Esophagus (tissue), 2 donors: ENCODE results near the gene MARCHF3. TPM values are rescaled to one million over a fixed set of nuclear protein-coding genes. Genes with fewer than 3 reads are reported as not detected.
"Not testable (repeated sequence)": the region's sequence is repeated elsewhere in the genome, so short reads cannot be mapped to it uniquely, and the experiment has no call there.

Experiments
- H3K27ac ChIP-seq, 2 donors: one replicate each; pipeline ENCODE4 v1.5.1; 2013; ENCODE audit warnings: low read depth in 2 of 2, mild to moderate bottlenecking in 2 of 2, inconsistent platforms in 1 of 2, low read length in 1 of 2, moderate library complexity in 1 of 2
- H3K27me3 ChIP-seq, 2 donors: one replicate each; pipeline ENCODE4 v1.6.1; 2013; ENCODE audit warnings: low read length in 2 of 2, control low read depth in 1 of 2, mild to moderate bottlenecking in 1 of 2; ENCODE audit not compliant: insufficient read depth in 2 of 2, control insufficient read depth in 1 of 2
- H3K36me3 ChIP-seq, 2 donors: one replicate each; pipeline ENCODE4 v1.6.1; 2013; ENCODE audit warnings: low read length in 1 of 2; ENCODE audit not compliant: control insufficient read depth in 2 of 2, insufficient read depth in 2 of 2
- H3K4me1 ChIP-seq, 2 donors: one replicate each; pipeline ENCODE4 v1.6.1; 2013; ENCODE audit warnings: low read length in 1 of 2; ENCODE audit not compliant: control insufficient read depth in 2 of 2, insufficient read depth in 2 of 2
- H3K4me3 ChIP-seq, 2 donors: one replicate each; pipeline ENCODE4 v1.5.1; 2013; ENCODE audit warnings: low read length in 2 of 2, mild to moderate bottlenecking in 2 of 2, low read depth in 1 of 2, moderate library complexity in 1 of 2
- H3K9me3 ChIP-seq, 2 donors: one replicate each; pipeline ENCODE4 v1.6.1; 2013; ENCODE audit warnings: mild to moderate bottlenecking in 2 of 2, low read depth in 1 of 2, low read length in 1 of 2, moderate library complexity in 1 of 2; ENCODE audit not compliant: control insufficient read depth in 2 of 2, insufficient read depth in 1 of 2
- WGBS, 2 donors: extraction: QIAGEN DNeasy Blood & Tissue Kit; methylation state at CpG; one replicate each; pipeline ENCODE4 v1.1.7; 2013; 5-methylcytosine and 5-hydroxymethylcytosine counted together
- polyA plus RNA-seq, 2 donors: library from polyadenylated mRNA; stranded (reverse); fragments of 200-250 nt; gene quantifications; one replicate each; pipeline ENCODE4 v1.2.3, GENCODE V29; 2013
- donor health status: healthy with polysubstance abuse.
- donor health status: Bipolar disorder and iron deficiency.

The MARCHF3 gene
- polyA plus RNA-seq, 2 donors, result 1.5 to 2.4 TPM

DNA sequence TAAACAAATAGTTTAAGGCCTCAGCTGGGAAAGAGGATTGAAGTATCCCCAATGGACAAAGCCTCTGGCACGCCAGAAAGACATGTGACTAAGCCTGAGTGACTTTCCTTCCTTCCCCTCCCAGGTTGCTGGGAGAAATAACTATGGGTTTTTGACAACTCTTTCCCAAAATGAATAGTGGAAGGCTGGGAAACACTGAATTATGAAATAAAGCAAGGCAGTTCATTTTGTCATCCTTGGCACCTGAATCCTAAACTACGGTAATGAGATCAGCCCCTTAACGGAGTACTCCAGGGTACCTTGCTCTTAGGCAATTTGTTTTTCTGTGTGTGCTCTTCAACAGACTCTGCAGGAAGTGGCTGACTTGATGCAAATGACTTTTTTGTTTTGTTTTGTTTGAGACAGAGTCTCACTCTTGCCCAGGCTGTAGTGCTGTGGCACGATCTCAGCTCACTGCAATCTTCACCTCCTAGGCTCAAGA, 178.2 kb downstream of the MARCHF3 start:
- 58 to 63% methylated on average over 4 of the region's 4 CpGs for WGBS, 2 donors
- H3K36me3 ChIP-seq, result no peaks in the 10 kb centered on the region
- H3K27ac ChIP-seq, result peak overlapping the region in 1 of 2 donors; percentile 8
- H3K4me3 ChIP-seq, result no peak overlapping the region
- H3K9me3 ChIP-seq, result no peaks in the 10 kb centered on the region
- no peaks in the 10 kb centered on the region for H3K4me1 ChIP-seq
- H3K27me3 ChIP-seq, result no peaks in the 10 kb centered on the region

- no peaks in the 10 kb centered on the region for H3K4me1 ChIP-seq
- 66 to 68% methylated on average over 14 of the region's 14 CpGs for WGBS, 2 donors
- no peak overlapping the region for H3K4me3 ChIP-seq
- no peaks in the 10 kb centered on the region for H3K9me3 ChIP-seq
- peak overlapping the region in 1 of 2 donors; percentile 8 for H3K27ac ChIP-seq
- no peaks in the 10 kb centered on the region for H3K27me3 ChIP-seq
- H3K36me3 ChIP-seq, result no peaks in the 10 kb centered on the region
Observed at GRCh38 chr5:126851501-126852011, 178.8 kb downstream of the MARCHF3 start.

GRCh38 chr5:126849101-126849678, 181.2 kb downstream of the MARCHF3 start:
- WGBS, 2 donors, result 50 to 61% methylated on average over 3 of the region's 3 CpGs
- H3K27me3 ChIP-seq, result no peaks in the 10 kb centered on the region
- H3K36me3 ChIP-seq, result no peaks in the 10 kb centered on the region
- H3K4me1 ChIP-seq, result no peaks in the 10 kb centered on the region
- H3K4me3 ChIP-seq, result no peak overlapping the region
- no peaks in the 10 kb centered on the region for H3K9me3 ChIP-seq
- H3K27ac ChIP-seq, result no peak overlapping the region

DNA sequence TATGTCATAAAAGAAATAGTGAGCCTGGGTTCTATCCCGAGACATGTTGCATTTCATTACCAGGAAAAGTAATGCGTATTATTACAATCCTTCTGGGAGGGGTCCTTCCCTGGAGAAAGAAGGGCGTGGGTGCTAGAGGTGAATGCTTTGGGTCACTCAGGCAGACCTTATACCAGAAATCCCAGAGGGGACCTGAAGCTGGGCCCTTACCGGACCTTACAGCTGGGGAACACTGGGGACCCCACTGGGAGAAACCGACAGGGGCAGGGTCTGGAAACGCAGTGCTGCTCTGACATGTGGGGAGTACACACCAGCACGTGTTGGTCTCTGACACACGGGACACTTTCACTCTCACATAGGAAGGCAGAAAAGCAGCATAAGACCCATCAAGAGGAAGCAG, 182.1 kb downstream of the MARCHF3 start:
- Histone ChIP-seq H3K27ac (peak overlapping the region; percentile 34 to 37), H3K36me3 (no peaks in the 10 kb centered on the region), H3K9me3 (no peaks in the 10 kb centered on the region), H3K27me3 (no peaks in the 10 kb centered on the region), H3K4me1 (no peaks in the 10 kb centered on the region), H3K4me3 (no peak overlapping the region)
- WGBS, 2 donors, result 81 to 85% methylated on average over 8 of the region's 8 CpGs

- Histone ChIP-seq H3K4me3 (no peak overlapping the region), H3K27me3 (no peaks in the 10 kb centered on the region), H3K9me3 (no peaks in the 10 kb centered on the region), H3K27ac (no peak overlapping the region), H3K36me3 (no peaks in the 10 kb centered on the region), H3K4me1 (no peaks in the 10 kb centered on the region)
- 70 to 80% methylated on average over 3 of the region's 3 CpGs for WGBS, 2 donors
Observed at GRCh38 chr5:126847826-126848251, 182.5 kb downstream of the MARCHF3 start.

DNA sequence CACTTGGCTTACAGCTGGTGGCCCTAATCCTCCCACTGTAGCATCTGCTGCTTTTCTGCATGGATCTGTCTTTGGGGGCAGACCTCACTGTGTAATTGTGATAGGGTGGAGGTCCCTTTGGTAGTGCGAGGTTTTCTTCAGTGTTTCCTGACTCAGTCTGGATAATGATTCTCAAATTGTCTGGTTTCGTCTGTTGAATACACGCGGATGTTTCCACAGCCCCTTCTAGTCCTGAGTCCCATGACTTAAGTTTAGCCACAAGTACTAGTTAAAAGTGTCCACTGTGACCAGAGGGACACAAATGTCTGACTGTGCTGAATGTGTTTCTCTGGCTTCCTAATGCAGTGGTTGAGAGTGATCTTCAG, 182.9 kb downstream of the MARCHF3 start:
- 74 to 87% methylated on average over 4 of the region's 4 CpGs for WGBS, 2 donors
- Histone ChIP-seq H3K27ac (no peak overlapping the region), H3K4me3 (no peak overlapping the region), H3K9me3 (no peaks in the 10 kb centered on the region), H3K27me3 (no peaks in the 10 kb centered on the region), H3K4me1 (no peaks in the 10 kb centered on the region), H3K36me3 (no peaks in the 10 kb centered on the region)

DNA sequence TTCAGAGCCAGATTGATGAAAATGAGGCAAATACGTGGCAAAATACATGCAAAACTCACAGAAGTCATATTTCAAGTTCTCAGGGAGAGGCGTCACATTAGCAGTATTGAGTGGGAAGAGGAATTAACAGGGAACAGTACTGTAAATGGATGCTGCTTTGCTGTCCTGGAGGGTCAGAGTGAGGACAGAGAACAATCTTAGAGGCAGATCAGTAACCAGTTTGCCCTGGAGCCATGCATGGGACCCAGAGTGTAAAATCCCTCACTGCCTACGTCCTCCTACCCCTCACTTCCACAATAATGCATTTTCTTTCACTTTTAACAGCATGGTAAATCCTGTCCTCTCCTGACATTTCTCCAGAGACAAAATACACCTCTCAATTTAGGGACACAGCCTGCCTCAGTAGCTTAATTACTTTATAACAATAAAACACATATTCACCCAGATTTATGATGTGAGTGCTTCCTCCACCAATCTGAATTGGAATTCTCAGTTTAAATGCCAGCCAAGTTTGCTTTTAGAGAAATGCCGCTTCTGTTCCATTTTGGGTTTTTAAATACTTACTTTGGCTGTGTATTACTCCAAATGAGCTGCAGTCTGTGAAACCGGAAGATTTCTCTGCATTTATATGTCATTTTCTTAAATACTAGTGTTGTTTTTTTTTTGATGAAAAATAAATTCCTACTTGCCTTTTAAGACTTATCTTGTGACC, 183.5 kb downstream of the MARCHF3 start:
- H3K27ac ChIP-seq, result no peak overlapping the region

GRCh38 chr5:126846344-126846743, 184.0 kb downstream of the MARCHF3 start:
- no peak overlapping the region for H3K4me3 ChIP-seq
- no peaks in the 10 kb centered on the region for H3K27me3 ChIP-seq
- H3K4me1 ChIP-seq, result no peaks in the 10 kb centered on the region
- no peak overlapping the region for H3K27ac ChIP-seq
- no peaks in the 10 kb centered on the region for H3K36me3 ChIP-seq
- H3K9me3 ChIP-seq, result no peaks in the 10 kb centered on the region

More for the DNA sequence above, 183.5 kb downstream of the MARCHF3 start:
- no peaks in the 10 kb centered on the region for H3K36me3 ChIP-seq
- no peaks in the 10 kb centered on the region for H3K27me3 ChIP-seq
- H3K9me3 ChIP-seq, result no peaks in the 10 kb centered on the region
- WGBS, 2 donors, result 87 to 90% methylated on average over 5 of the region's 5 CpGs
- H3K4me1 ChIP-seq, result no peaks in the 10 kb centered on the region
- no peak overlapping the region for H3K4me3 ChIP-seq

GRCh38 chr5:126845470-126846070, 184.8 kb downstream of the MARCHF3 start:
- not testable (repeated sequence) for H3K4me3 ChIP-seq, H3K9me3 ChIP-seq, H3K4me1 ChIP-seq, H3K36me3 ChIP-seq, H3K27me3 ChIP-seq, H3K27ac ChIP-seq
- WGBS, 2 donors, result 22 to 33% methylated on average over 14 of the region's 14 CpGs
